SIG-M5 treated with dmso at 0.1 percent for 504 hours (cell line): ENCODE measurements around the gene CBX7.

Source experiments
- DNase-seq: peaks from one replicate; lab custom pipeline; 2025; ENCODE audit not compliant: unreplicated experiment; lab: John Stamatoyannopoulos, UW

CBX7 gene

DNA sequence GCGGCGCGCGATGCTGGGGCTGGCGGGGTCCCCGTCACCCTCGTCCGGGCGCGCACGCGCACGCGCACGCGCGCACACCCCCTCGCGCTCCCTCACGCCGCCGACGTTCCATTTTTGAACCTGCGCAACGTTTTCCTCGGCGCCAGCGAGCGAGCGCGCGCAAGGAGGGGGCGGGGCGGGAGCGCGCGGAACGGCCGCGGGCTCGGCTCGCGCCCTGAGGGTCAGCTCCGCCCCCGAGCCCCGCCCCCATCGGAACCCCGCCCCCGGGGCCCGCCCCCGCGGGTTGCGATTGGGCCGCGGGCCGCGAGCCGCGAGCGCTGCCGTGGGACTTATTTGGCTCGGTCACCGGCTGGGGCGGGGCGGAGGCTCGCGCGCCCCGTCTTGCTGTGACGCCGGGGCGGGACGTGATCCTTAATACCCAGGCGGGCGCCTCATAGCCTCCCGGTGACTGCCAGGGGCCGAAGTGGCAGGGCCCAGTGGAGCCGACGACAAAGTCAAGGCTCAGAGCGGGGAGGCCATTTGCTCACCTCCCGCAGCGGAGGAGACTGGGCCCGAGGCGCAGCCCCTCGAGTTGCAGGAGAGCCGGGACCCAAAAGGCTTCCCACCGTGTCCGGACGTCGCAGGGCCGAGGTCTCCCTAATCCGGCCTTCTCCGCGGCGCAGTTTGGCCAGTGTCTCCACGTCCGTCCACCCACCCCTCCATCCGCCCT lies at the start of gene CBX7:
Gene CBX7 (minus strand): TSS at position 170 of the 709 bp plus-strand sequence. CDS start 236 bp downstream, outside the sequence.
- DNase-seq = peak; percentile 73

GRCh38 chr22:39197578-39197977 lies 45.1 kb upstream of the CBX7 start:
- DNase-seq = no peak

DNA sequence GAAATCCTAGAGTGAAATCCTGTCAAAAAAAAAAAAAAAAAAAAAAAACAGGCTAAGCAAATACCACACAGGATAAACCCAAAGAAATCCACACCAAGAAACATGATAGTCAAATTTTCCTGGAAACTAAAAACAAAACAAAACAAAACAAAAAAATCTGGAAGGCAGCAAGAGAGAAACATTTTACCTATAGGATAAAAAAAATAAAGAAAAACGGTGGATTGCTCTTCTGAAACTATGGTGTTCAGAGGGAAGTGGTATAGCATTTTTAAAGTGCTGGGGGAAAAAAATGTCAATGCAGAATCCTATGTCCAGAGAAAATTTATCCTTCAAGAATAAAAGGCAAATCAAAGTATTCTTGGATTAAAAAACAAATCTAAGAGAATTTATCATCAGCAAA lies 41.6 kb upstream of the CBX7 start:
- no peak for DNase-seq

GRCh38 chr22:39188809-39189208 lies 36.3 kb upstream of the CBX7 start:
- no peak for DNase-seq

DNA sequence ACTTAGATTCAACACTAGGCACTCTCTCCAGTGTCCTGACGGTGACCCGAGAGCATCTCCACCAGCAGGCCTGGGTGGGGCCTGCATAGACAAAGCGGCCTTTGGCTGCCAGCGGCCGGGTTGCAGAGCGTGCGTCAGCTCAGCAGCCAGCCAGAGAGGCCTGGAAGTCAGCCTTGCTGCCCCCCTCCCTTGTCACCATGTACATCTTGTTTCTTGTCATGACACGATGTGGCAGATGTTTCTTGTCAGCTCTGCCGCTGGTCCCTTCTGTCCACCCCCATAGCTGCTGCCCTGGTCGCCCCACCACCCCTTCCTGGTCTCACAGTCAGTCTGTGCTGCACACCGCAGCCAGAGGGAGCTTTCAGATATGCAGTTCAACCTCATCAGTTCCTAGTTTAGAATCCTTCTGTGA lies 33.1 kb upstream of the CBX7 start:
- no peak for DNase-seq

DNA sequence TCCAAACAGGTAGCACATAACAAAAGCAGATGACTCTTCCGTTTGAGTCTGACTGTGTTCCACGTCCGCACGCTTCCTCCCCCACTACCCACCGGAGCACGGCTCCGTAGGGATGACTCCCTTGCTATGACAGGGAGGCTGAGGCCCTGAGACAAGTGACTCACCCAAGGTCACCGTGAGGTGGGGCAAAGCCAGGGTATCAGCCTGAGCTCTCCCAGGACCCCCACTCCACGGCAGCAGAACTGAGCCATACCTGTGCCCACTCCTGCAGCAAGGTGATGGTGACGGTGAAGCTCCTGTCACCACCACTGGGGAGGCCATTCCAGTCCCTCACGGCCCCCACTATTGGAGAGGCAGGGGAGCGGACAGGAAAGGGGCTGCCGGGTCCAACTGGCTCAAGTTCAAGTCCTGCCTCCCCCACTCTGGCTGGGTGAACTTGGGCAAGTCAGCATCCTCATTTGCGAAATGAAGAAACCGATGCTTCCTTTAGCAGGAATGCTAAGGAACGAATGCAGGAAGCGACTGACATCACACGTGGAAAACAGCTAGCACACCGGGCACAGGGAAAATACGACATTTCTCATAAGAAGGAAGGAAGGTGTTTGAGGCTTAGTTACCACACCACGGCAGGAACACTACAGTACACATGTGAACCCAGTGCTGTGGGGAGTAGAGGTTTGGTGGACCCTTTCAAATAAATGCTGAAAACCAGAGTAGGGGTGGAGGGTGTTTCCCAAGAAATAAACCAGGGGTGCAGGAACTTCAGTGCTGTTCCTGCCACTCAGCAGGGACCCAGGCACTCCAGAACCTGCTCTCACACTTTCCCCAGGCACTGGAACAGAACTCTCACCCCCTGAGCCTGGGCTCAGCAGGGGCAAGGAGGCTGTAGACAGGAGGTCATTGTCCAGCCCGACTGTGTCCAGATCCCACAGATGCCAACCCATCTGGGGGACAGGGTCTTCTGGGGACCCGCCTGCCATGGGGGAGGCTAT lies 32.4 kb upstream of the CBX7 start:
- DNase-seq = no peak

DNA sequence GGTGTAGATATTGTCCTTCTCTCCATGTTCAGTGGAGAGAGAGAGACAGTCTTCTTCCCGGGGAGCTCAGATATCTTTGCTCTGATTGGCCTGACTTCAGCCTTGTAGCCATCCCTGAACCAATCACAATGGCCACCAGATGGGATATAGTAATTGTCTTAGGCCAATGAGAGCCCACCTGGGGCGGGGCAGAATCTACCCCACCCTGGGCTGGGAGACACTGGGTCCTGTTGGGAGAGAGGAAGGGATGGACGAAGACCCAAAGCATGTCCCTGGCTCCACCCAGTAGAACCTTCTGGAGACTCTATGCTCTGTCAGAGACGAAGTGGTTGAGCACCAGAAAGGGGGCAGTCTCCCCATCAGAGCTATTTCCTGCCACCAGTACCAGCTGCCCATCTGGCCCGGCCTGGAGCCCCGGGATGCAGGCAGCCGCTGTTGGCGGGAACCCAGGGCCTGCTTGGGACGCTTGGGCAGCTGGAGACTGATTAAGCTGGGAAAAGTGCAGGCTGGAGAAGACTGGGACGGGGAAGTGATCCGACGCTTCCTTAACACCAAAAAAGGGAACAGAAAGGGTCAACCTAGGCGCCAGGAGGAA lies 31.6 kb upstream of the CBX7 start:
- no peak for DNase-seq

DNA sequence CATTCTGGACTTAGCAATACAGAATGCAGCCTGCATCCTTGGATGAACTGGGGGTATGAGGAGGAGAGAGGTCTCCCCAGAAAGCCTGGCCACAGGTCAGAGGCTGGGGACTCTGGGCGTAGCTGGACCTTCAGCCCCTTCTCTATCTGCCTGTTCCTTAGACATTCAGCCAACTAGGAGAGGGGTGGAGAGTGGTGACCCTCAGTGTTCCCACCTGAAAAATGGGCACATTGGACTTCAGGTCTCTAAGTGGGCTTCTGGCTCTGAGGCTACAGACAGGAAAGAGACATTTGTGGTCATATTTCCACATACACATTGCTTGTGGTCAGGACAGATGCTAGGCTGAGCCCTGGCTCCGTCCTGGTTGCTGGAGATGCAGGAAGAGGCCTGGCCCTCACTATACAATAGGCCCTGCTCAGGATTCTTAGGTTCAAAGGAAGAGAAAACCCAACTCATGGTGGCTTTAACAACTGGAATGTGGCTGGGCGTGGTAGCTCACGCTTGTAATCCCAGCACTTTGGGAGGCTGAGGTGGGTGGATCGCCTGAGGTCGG lies 30.1 kb upstream of the CBX7 start:
- DNase-seq = no peak

DNA sequence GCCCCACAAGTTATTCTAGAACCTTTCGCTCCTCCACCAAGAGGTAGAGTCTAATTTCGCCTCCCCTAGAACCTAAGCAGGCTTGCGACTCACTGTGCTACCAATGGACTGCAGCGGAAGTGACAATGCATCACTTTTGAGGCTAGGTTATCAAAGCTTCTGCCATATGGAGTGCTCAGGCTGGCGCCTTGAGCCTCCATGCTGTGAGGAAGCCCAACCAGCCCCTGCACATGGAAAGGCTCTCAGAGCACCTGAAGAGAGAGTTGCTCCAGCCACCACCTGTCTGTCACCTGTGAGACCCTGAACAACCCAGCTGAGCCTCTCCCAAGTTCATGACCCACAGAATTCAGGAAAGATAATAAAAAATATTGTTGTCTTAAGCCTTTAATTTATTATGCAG lies 29.3 kb upstream of the CBX7 start:
- no peak for DNase-seq

DNA sequence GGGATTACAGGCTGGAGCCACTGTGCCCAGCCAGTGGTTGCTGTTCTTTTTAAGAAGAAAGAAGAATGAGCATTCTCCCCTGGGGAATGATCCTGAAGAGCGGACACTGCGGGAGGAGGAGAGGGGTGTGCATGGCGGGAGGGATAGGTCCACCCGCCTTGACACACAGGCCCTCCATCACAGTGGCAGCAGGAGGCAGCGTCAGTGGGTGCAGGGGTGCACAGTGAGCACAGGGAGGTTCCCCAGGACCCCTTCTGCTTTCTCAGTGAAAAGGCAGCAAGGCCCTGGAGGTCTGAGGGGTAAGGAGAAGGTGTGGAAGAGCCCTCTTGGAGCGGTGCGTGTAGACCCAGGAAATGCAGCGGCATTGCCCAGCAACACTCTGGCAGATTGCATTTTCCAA lies 28.9 kb upstream of the CBX7 start:
- DNase-seq = no peak

DNA sequence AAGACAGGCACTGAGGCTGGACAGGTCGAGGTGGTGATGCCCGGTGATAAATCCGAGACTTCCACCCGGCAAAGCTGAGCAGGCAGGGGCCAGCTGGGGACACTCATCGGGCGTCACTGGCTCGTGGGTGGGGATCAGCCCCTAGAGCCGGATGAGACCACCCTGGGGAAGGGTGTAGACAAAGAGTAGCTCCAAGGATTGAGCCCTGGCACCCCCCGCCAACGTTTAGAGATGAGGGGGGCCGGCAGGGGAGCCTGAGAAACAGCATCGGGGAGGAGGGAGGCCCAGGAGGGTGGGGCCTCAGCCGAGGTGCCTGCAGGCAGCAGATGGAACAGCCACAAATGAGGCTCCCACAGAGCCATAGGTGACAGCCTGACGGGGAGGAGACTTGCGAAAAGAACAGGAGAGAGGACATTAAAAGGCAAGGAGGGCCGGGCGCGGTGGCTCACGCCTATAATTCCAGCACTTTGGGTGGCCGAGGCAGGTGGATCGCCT lies 27.4 kb upstream of the CBX7 start:
- DNase-seq = no peak

DNA sequence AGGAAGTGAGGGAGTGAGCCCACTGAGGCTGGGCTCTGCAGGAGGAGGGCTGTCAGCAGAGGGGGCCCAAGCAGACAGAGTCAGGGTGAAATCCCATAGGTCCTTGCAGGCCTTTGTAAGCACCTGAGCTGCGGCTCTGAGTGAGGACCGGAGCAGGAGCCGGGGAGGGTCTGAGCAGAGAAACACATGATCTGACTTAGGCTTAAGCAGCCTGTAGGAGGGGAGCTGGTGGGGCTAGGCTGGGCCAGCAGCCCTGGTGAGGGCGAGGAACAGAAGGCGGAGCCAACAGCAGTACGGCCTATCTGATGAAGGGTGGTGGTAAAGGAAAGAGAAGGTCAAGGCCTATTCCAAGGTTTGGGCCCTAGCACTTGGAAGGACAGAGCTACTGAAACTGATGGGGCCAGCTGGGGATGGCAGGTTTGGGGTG lies 26.9 kb upstream of the CBX7 start:
- DNase-seq = no peak

DNA sequence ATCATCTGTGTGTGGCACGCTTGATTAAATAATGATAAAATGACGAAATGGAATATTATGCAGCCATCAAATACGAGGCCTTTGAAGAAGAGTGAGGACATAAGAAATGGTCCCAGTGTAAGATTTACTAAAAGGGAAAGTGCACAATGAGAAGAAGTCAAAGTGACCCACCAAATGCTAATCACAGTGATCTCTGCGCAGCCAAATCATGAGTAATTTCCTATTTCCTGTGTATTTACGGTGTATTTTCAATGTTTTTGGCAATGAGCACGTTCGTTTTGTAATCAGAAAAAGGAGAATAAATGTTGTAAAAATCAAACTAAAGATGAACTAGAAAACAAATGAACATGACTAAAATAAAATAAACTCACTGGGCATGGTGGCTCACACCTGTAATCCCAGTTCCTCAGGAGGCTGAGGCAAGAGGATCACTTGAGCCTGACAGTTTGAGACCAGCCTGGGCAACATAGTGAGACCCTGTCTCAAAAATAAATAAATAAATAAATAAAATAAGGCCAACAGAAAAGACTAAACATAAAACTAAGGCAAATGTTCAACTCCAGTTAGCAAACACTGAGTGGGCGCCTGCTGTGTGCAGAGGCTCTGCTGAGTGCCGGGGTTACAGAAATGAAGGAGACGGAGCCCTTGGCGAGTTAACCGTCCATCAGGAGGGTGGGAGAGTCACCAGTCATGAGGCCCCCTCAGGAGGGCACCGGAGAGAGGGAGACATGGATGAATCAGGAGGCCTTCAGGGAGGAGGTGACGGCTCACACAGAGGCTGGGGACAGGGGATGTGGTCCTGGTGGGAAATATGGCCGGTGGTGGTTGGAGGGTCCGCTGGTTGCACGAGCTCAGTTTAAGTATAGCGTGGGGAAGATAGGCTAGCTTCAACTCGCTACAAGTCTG lies 26.0 kb upstream of the CBX7 start:
- no peak for DNase-seq

GRCh38 chr22:39177791-39178190 lies 25.3 kb upstream of the CBX7 start:
- no peak for DNase-seq

GRCh38 chr22:39177456-39177775 lies 24.9 kb upstream of the CBX7 start:
- DNase-seq = no peak

DNA sequence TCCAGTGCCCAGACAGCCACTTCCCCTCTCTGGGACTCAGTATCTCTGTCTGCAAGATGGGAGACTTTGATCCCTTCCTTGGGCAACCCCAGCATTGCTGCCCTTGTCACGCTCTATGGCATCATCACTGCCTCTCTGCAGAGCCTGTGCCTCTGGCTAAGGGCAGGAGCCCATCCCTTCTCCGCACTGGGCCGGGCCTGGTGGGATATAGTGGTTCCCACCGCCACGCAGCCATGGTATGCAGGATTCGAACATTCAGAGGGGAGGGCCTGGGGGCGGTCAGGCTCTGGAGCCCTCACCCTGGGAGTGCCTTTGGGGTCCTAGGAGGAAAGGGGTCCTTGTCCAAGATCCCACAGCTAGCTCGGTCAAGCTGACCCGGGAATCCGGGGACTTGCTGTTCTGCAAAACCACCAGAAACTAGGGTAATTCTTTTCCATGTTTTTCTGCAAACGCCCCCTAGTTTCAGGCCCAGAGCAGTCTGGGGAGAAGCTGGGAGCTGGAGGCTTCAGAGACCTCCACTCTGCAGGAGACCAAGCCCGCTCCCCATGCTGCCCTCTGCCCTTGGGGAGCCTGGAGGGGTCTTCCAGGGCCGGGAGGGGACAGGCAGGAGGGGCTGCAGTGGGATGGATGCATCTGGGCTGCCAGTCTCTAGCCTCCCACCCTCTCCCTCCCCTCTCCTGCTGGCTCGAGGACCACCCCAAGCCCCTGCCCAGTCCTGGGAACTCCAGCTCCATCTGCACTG lies 24.4 kb upstream of the CBX7 start:
- no peak for DNase-seq

GRCh38 chr22:39176143-39176713 lies 23.7 kb upstream of the CBX7 start:
- DNase-seq = no peak

DNA sequence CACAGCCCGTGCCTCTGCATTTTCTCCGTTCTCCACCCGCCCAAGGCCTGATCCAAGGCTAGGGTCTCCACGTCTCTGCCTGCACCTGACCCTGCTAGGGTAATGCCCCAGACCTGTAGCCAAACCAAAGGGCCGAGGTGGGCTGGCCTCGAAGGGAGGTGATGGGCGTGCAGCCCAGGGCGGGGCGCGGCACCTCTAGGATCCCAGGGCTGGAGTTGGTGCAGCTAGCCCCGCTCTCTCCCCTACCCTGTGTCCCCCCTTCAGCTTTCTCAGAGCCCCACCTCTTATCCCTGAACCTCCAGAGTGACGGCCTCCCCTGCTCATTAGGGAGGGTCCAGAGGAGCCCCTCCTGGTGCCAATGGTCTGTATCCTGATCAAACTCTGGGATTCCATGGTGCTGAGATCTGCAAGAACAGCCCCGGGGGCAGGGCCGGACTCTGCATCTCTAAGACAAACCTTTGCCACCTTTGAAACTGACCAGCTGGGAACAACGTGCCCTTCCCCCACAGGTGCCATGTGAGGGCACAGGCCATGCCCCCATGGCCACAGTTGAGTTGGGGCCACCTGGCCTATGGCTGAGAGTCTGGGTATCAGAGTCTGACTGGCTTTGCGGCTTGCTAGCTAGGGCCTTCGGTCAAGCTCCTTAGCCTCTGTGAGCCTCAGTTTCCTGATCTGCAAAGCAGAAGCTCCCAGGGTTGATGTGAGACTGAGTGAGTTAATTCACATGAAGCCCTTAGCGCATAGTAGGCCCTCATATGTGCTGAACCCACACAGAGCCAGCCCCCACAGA lies 23.1 kb upstream of the CBX7 start:
- no peak for DNase-seq
